Ascending aorta (tissue), 2 donors: ENCODE results near the gene R3HCC1L. TPM values are rescaled to one million over a fixed set of nuclear protein-coding genes. Genes with fewer than 3 reads are reported as not detected.
A peak's percentile ranks its signal among the peaks of the same experiment; 100 is the strongest.

ENCODE experiments used
- DNase-seq, 2 donors: peaks; one replicate each; pipeline ENCODE4 v3.0.0-alpha.2; 2019; ENCODE audit warnings: low spot score in 2 of 2
- H3K27ac ChIP-seq, 2 donors: fragments of 200-600 bp; sonication (generic); one replicate each; pipeline ENCODE4 v1.5.1; 2016 to 2017; ENCODE audit warnings: mild to moderate bottlenecking in 1 of 2
- H3K27me3 ChIP-seq: fragments of 200-600 bp; sonication (generic); one replicate; pipeline ENCODE4 v1.5.1; 2017
- H3K36me3 ChIP-seq, 2 donors: fragments of 200-600 bp; sonication (generic); one replicate each; pipeline ENCODE4 v1.5.1; 2016
- H3K4me1 ChIP-seq, 2 donors: fragments of 200-600 bp; sonication (generic); one replicate each; pipeline ENCODE4 v1.5.1; 2016 to 2017; ENCODE audit warnings: mild to moderate bottlenecking in 1 of 2
- H3K4me3 ChIP-seq, 2 donors: fragments of 200-600 bp; sonication (generic); one replicate each; pipeline ENCODE4 v1.5.1; 2016 to 2017; ENCODE audit warnings: mild to moderate bottlenecking in 1 of 2
- H3K9me3 ChIP-seq, 2 donors: fragments of 200-600 bp; sonication (generic); one replicate each; pipeline ENCODE4 v1.5.1; 2016
- intact Hi-C: fragments of 100-400 bp; cut with DNase I; formaldehyde crosslinking; loops from one replicate; pipeline ENCODE4 v1.15.1; 2023
- total RNA-seq: library from RNA; depleted of rRNA; stranded (reverse); fragments of >200 nt; gene quantifications from one replicate; pipeline ENCODE4 v1.1.0, GENCODE V29; 2016
- TF ChIP-seq, protein P1 (sequence below), 3 experiments: fragments of 200-600 bp in 2 of 3; fragments of 450-650 bp in 1 of 3; sonication (generic) in 2 of 3; IDR thresholded peaks; one replicate each; pipeline ENCODE4 v1.5.1; 2016 to 2019; ENCODE audit warnings: antibody characterized with exemption in 3 of 3, mild to moderate bottlenecking in 1 of 3, moderate library complexity in 1 of 3

Gene R3HCC1L
- total RNA-seq, 1 donor from 2014 or later: 3.1 TPM

DNA sequence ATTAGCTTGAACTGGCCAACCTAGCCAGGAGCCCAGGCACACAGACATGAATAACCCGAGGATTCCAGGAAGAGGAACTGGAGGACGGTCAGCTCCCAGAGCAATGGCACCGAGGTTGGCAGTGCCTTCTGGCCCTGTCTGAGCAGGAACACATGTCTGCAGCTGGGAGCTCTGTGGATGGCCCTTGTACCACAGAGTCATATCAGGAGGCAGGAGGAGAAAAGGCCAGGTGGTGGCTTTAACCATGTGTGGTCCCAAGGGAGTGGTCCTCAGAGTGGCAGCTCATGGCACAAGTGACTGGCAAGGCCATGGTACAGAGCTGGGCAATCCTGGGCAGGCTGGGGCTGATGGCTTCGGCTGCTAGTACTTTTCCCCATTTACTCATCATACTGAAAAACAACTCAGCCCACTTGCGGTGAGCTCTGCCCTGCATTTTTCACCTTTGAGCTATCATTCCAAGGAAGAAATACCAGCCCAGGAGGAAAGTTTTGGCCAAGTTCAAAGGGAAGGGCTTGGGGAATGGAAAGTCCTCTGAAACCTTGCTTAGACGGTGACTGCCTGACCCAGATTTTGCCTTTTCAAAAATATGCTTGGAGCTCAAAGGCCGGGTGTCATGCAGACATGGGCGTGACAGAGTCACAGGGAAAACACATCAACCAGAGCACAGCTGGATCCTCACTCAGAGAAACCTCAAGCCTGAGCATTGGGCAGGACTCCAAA lies 159.3 kb downstream of the R3HCC1L start:
- H3K9me3 ChIP-seq: no peaks in the 10 kb centered on the region
- TF ChIP-seq, protein P1, sequence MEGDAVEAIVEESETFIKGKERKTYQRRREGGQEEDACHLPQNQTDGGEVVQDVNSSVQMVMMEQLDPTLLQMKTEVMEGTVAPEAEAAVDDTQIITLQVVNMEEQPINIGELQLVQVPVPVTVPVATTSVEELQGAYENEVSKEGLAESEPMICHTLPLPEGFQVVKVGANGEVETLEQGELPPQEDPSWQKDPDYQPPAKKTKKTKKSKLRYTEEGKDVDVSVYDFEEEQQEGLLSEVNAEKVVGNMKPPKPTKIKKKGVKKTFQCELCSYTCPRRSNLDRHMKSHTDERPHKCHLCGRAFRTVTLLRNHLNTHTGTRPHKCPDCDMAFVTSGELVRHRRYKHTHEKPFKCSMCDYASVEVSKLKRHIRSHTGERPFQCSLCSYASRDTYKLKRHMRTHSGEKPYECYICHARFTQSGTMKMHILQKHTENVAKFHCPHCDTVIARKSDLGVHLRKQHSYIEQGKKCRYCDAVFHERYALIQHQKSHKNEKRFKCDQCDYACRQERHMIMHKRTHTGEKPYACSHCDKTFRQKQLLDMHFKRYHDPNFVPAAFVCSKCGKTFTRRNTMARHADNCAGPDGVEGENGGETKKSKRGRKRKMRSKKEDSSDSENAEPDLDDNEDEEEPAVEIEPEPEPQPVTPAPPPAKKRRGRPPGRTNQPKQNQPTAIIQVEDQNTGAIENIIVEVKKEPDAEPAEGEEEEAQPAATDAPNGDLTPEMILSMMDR (IDR thresholded peaks at IDR 0.05): no peak
- no peak overlapping the region for H3K4me3 ChIP-seq
- H3K4me1 ChIP-seq: peaks cover 0 to 4% of the 10 kb centered on the region in 2 donors
- peak in 1 of 2 donors; percentile 58 for DNase-seq
- intact Hi-C loops: no loop called here
- no peaks in the 10 kb centered on the region for H3K27me3 ChIP-seq
- no peaks in the 10 kb centered on the region for H3K36me3 ChIP-seq
- no peak overlapping the region for H3K27ac ChIP-seq

DNA sequence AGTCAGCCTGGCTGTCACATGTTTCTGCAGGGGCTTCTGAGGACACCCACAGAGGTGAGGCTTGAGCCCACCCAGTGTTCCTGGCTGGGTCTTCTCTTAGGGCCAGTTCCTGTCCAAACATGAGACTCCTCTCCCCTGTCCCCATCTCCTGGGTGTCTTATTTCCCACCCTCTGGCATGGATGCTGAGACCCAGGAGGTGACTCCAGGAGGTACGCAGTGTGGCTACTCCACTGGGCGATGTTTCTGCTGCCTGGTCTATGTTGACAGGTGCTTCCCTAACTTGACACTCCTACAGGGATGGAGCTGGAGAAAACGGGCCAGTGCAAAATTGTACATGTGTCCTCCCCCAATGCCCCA lies 159.8 kb downstream of the R3HCC1L start:
- Histone ChIP-seq H3K4me3 (no peak overlapping the region), H3K36me3 (no peaks in the 10 kb centered on the region), H3K9me3 (no peaks in the 10 kb centered on the region), H3K27ac (no peak overlapping the region), H3K4me1 (peaks cover 0 to 4% of the 10 kb centered on the region in 2 donors), H3K27me3 (no peaks in the 10 kb centered on the region)
- intact Hi-C loops: no loop called here
- no peak for DNase-seq
- TF ChIP-seq, protein P1 (IDR thresholded peaks at IDR 0.05): no peak

Other genes starting within 250 kb of the R3HCC1L start
- gene CRTAC1, start 104.0 kb upstream of the R3HCC1L start, total RNA-seq: 25.2 TPM
- gene LOXL4, start 133.5 kb downstream of the R3HCC1L start, total RNA-seq: 3.7 TPM